K562 (cell line): ENCODE measurements around the gene ALAS2. TPM values are rescaled to one million over a fixed set of nuclear protein-coding genes. Genes with fewer than 3 reads are reported as not detected.
A peak's percentile ranks its signal among the peaks of the same experiment; 100 is the strongest.

Source experiments
- CBX1 ChIP-seq: sonication (generic); IDR thresholded peaks from 2 replicates; pipeline ENCODE4 v1.6.1; 2016; ENCODE audit warnings: antibody characterized with exemption, low read depth, mild to moderate bottlenecking
- CSDE1 ChIP-seq, 2 experiments: fragments of 450-650 bp; IDR thresholded peaks; 2 replicates each; pipeline ENCODE4 v1.6.1; 2016; ENCODE audit warnings: mild to moderate bottlenecking in 1 of 2
- ELF2 ChIP-seq: fragments of 250-450 bp; sonication (Bioruptor Pico); IDR thresholded peaks from 2 replicates; pipeline ENCODE4 v1.5.0; 2021; ENCODE audit warnings: mild to moderate bottlenecking
- HDAC2 ChIP-seq: fragments of 450-650 bp; IDR thresholded peaks from 2 replicates; pipeline ENCODE4 v1.6.1; 2016; ENCODE audit warnings: mild to moderate bottlenecking
- HDGF ChIP-seq: fragments of 450-650 bp; IDR thresholded peaks from 2 replicates; pipeline ENCODE4 v1.6.1; 2016
- MAFF ChIP-seq: IDR thresholded peaks from 2 replicates; pipeline ENCODE4 v1.6.1; 2012; ENCODE audit warnings: low read length, improper control_type of control experiment
- MCM2 ChIP-seq: fragments of 450-650 bp; IDR thresholded peaks from 2 replicates; pipeline ENCODE4 v1.6.1; 2017; ENCODE audit warnings: low read depth, mild to moderate bottlenecking
- MED1 ChIP-seq: sonication (generic); formaldehyde crosslinking; IDR thresholded peaks from 2 replicates; pipeline ENCODE4 v1.8.1; 2023; ENCODE audit warnings: missing genetic modification reagents, borderline replicate concordance
- MTA2 ChIP-seq: fragments of 450-650 bp; IDR thresholded peaks from 2 replicates; pipeline ENCODE4 v1.6.1; 2016; ENCODE audit warnings: low read depth
- MYNN ChIP-seq, 2 experiments: sonication (generic); formaldehyde crosslinking in 1 of 2; IDR thresholded peaks; 2 replicates each; pipeline versions ENCODE4 v1.5.0 to v1.6.1; 2016 to 2020; ENCODE audit warnings: antibody characterized with exemption in 1 of 2, missing genetic modification reagents in 1 of 2
- NCOA1 ChIP-seq: fragments of 450-650 bp; IDR thresholded peaks from 2 replicates; pipeline ENCODE4 v1.6.1; 2016; ENCODE audit warnings: low read depth
- NFE2L1 ChIP-seq: fragments of 450-650 bp; IDR thresholded peaks from 2 replicates; pipeline ENCODE4 v1.6.1; 2016; ENCODE audit warnings: missing genetic modification characterization, low read depth, mild to moderate bottlenecking, missing compliant biosample characterization, moderate library complexity, borderline replicate concordance
- NR1H2 ChIP-seq: sonication (generic); formaldehyde crosslinking; IDR thresholded peaks from 2 replicates; pipeline ENCODE4 v1.4.0; 2020; ENCODE audit warnings: mild to moderate bottlenecking, missing genetic modification reagents
- OTX1 ChIP-seq: fragments of 450-650 bp; formaldehyde crosslinking; IDR thresholded peaks from 2 replicates; pipeline ENCODE4 v1.4.0; 2022; ENCODE audit warnings: mild to moderate bottlenecking
- PTRF ChIP-seq: fragments of 450-650 bp; IDR thresholded peaks from 2 replicates; pipeline ENCODE4 v1.6.1; 2016; ENCODE audit warnings: mild to moderate bottlenecking, missing genetic modification characterization, missing compliant biosample characterization
- RBM17 ChIP-seq: fragments of 200-400 bp; formaldehyde crosslinking; IDR thresholded peaks from 2 replicates; pipeline ENCODE4 v1.6.1; 2017; ENCODE audit warnings: low read depth, mild to moderate bottlenecking, low read length, borderline replicate concordance
- RHOXF2B ChIP-seq: fragments of 250-450 bp; sonication (Bioruptor Pico); conservative IDR thresholded peaks from 2 replicates; pipeline ENCODE4 v1.5.1; 2021
- TAF15 ChIP-seq: fragments of 200-400 bp; formaldehyde crosslinking; IDR thresholded peaks from 2 replicates; pipeline ENCODE4 v1.6.1; 2017; ENCODE audit warnings: mild to moderate bottlenecking, low read depth, low read length, moderate library complexity
- ZNF3 ChIP-seq: fragments of 250-450 bp; sonication (Bioruptor Pico); IDR thresholded peaks from 2 replicates; pipeline ENCODE4 v1.5.0; 2021; ENCODE audit warnings: mild to moderate bottlenecking, moderate library complexity
- ZNF347 ChIP-seq: fragments of 450-650 bp; formaldehyde crosslinking; IDR thresholded peaks from 2 replicates; pipeline ENCODE4 v1.4.0; 2020; ENCODE audit warnings: low read depth, mild to moderate bottlenecking, moderate library complexity
- ZNF707 ChIP-seq: fragments of 250-450 bp; sonication (Bioruptor Pico); conservative IDR thresholded peaks from 2 replicates; pipeline ENCODE4 v1.8.0; 2022; ENCODE audit warnings: inconsistent platforms, mild to moderate bottlenecking, moderate library complexity
- polyA plus RNA-seq, 8 experiments: library from polyadenylated mRNA; depleted of rRNA in 4 of 8; stranded (reverse) in 5 of 8; unstranded in 3 of 8; fragments of >200 nt; fragmentation: Nextera tagmentation in 2 of 8; fragmentation: Illumina TruSeq in 1 of 8; extraction: Ambion mirVana in 2 of 8; extraction: Trizol in 1 of 8; gene quantifications; 2 replicates each; pipeline versions ENCODE4 v1.2.1 to v1.2.3, GENCODE V29; 2011 to 2014; ENCODE audit warnings: inconsistent platforms in 1 of 8, missing spikeins in 1 of 8
- total RNA-seq, 7 experiments: library from RNA; depleted of rRNA in 6 of 7; stranded (reverse); fragments of >200 nt in 6 of 7; fragmentation: Illumina TruSeq in 2 of 7; extraction: Trizol in 2 of 7; gene quantifications; 2 replicates each; pipeline versions ENCODE4 v1.2.1 to v1.2.3, GENCODE V29; 2011 to 2021; ENCODE audit warnings: low replicate concordance in 1 of 7
- TF ChIP-seq, protein P1 (sequence below), 2 experiments: fragments of 450-650 bp in 1 of 2; sonication (generic) in 1 of 2; formaldehyde crosslinking in 1 of 2; IDR thresholded peaks in 1 of 2; conservative IDR thresholded peaks in 1 of 2; 2 replicates each; pipeline versions ENCODE4 v1.6.1 to v1.8.1; 2016 to 2023; ENCODE audit warnings: mild to moderate bottlenecking in 2 of 2, moderate library complexity in 2 of 2, inconsistent platforms in 1 of 2, missing genetic modification reagents in 1 of 2
- TF ChIP-seq, protein P2 (sequence below): sonication (generic); formaldehyde crosslinking; IDR thresholded peaks from 2 replicates; pipeline ENCODE4 v1.8.1; 2023; ENCODE audit warnings: missing genetic modification reagents, mild to moderate bottlenecking, borderline replicate concordance

The ALAS2 gene
- total and polyA plus RNA-seq, 9 of the 15 experiments (the other 6 are each of a cell fraction or from before 2014, with no cell fraction given): 14.6 to 101 (median 33.4) TPM

DNA sequence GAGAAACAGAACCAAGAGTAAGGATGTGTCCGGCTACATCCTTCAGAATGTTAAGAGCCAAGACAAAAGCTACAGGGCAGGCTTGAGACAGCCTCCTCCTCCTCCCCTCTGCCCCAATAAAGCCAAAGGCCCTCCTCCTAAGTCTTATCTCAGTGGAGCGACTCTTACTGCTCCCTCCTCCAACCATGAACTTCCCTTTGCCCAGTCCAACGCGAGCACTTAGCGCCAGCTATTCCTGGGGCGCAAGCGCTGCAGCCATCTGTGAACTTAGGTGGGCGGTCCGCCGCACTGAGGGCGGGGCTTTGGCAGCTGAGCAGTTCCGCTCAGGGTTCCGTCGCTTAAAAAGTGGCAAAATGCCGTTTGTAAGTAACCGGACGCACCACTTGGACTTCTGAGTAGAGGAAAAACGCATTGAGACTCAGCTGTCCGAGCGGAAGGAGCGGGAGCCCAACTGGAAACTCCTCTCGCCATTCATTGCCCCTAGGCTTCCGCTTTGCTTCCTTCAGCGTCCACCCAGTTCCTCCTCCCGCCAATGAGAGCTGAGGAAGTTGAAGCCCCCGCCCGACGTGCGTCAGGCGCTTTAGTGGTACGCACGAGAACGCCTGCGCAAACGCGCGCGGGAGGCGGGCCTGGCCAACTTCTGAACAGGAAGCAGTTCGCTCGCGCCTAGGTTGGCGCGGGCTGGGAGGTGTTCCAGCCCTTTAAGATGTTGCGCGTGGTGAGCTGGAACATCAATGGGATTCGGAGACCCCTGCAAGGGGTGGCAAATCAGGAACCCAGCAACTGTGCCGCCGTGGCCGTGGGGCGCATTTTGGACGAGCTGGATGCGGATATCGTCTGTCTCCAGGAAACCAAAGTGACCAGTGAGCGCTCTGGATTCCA, 30.8 kb downstream of the ALAS2 start, which contains the start of gene APEX2 (continued):
- TF ChIP-seq CBX1: 0 out of 2 replicates have a peak, but pooled peaks have one; percentile 21
- no peak for TF ChIP-seq TAF15
- TF ChIP-seq NCOA1: no peak
- TF ChIP-seq RHOXF2B (CRISPR knock-in tag): no peak
- TF ChIP-seq CSDE1 (IDR thresholded peaks at IDR 0.05): no peak
- no peak for TF ChIP-seq MAFF
- TF ChIP-seq MTA2: no peak
- TF ChIP-seq, protein P1, sequence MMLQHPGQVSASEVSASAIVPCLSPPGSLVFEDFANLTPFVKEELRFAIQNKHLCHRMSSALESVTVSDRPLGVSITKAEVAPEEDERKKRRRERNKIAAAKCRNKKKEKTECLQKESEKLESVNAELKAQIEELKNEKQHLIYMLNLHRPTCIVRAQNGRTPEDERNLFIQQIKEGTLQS (IDR thresholded peaks at IDR 0.05): no peak
- TF ChIP-seq, protein P1 (CRISPR knock-in tag; conservative IDR thresholded peaks at IDR 0.05): no peak
- TF ChIP-seq HDGF: no peak
- TF ChIP-seq, protein P2, sequence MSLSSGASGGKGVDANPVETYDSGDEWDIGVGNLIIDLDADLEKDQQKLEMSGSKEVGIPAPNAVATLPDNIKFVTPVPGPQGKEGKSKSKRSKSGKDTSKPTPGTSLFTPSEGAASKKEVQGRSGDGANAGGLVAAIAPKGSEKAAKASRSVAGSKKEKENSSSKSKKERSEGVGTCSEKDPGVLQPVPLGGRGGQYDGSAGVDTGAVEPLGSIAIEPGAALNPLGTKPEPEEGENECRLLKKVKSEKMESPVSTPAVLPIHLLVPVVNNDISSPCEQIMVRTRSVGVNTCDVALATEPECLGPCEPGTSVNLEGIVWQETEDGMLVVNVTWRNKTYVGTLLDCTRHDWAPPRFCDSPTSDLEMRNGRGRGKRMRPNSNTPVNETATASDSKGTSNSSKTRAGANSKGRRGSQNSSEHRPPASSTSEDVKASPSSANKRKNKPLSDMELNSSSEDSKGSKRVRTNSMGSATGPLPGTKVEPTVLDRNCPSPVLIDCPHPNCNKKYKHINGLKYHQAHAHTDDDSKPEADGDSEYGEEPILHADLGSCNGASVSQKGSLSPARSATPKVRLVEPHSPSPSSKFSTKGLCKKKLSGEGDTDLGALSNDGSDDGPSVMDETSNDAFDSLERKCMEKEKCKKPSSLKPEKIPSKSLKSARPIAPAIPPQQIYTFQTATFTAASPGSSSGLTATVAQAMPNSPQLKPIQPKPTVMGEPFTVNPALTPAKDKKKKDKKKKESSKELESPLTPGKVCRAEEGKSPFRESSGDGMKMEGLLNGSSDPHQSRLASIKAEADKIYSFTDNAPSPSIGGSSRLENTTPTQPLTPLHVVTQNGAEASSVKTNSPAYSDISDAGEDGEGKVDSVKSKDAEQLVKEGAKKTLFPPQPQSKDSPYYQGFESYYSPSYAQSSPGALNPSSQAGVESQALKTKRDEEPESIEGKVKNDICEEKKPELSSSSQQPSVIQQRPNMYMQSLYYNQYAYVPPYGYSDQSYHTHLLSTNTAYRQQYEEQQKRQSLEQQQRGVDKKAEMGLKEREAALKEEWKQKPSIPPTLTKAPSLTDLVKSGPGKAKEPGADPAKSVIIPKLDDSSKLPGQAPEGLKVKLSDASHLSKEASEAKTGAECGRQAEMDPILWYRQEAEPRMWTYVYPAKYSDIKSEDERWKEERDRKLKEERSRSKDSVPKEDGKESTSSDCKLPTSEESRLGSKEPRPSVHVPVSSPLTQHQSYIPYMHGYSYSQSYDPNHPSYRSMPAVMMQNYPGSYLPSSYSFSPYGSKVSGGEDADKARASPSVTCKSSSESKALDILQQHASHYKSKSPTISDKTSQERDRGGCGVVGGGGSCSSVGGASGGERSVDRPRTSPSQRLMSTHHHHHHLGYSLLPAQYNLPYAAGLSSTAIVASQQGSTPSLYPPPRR: no peak
- no peak for TF ChIP-seq MED1 (CRISPR knock-in tag)
- TF ChIP-seq MYNN (IDR thresholded peaks at IDR 0.05): no peak
- no peak for TF ChIP-seq MYNN (CRISPR knock-in tag; IDR thresholded peaks at IDR 0.05)
- no peak for TF ChIP-seq OTX1 (CRISPR knock-in tag)
- no peak for TF ChIP-seq NR1H2 (CRISPR knock-in tag)
- TF ChIP-seq MCM2: no peak
- TF ChIP-seq ZNF3 (CRISPR knock-in tag): no peak
- TF ChIP-seq PTRF (tag): no peak
- no peak for TF ChIP-seq ZNF347 (CRISPR knock-in tag)
- TF ChIP-seq ZNF707 (CRISPR knock-in tag): no peak
- no peak for TF ChIP-seq NFE2L1 (tag)
- TF ChIP-seq RBM17: no peak
- TF ChIP-seq HDAC2: no peak
- TF ChIP-seq ELF2: 0 out of 2 replicates have a peak, but pooled peaks have one; percentile 40
